GM23338 (cell line): ENCODE measurements around the gene C16orf90. TPM values are rescaled to one million over a fixed set of nuclear protein-coding genes. Genes with fewer than 3 reads are reported as not detected.

Experiments
- ATAC-seq: fragments of 200-7000 bp; cut with Tn5 transposase; 3 replicates; pipeline ENCODE4 v1.9.1; 2020
- DNase-seq: peaks from one replicate; pipeline ENCODE4 v3.0.0-alpha.2; 2015; ENCODE audit warnings: low spot score
- H2AFZ ChIP-seq: fragments of 200-600 bp; sonication (generic); 2 replicates; pipeline ENCODE4 v1.8.0; 2016; ENCODE audit warnings: antibody characterized with exemption, mild to moderate bottlenecking, moderate library complexity
- H3F3A ChIP-seq: fragments of 200-600 bp; sonication (generic); replicated peaks from 2 replicates; pipeline ENCODE4 v1.8.0; 2017; ENCODE audit warnings: antibody characterized with exemption, mixed run types, low read depth
- H3K27ac ChIP-seq: fragments of 200-600 bp; sonication (generic); 2 replicates; pipeline ENCODE4 v1.6.1; 2016; ENCODE audit warnings: low read depth
- H3K27me3 ChIP-seq: fragments of 200-600 bp; sonication (generic); 2 replicates; pipeline ENCODE4 v1.8.0; 2016; ENCODE audit warnings: mild to moderate bottlenecking, mixed run types, moderate library complexity; ENCODE audit not compliant: insufficient read depth
- H3K36me3 ChIP-seq: fragments of 200-600 bp; sonication (generic); 2 replicates; pipeline ENCODE4 v1.8.0; 2016; ENCODE audit warnings: mild to moderate bottlenecking; ENCODE audit not compliant: insufficient read depth
- H3K4me1 ChIP-seq: fragments of 200-600 bp; sonication (generic); 2 replicates; pipeline ENCODE4 v1.8.0; 2016; ENCODE audit warnings: mild to moderate bottlenecking, moderate library complexity; ENCODE audit not compliant: insufficient read depth
- H3K4me2 ChIP-seq: fragments of 200-600 bp; sonication (generic); 2 replicates; pipeline ENCODE4 v1.7.1; 2017; ENCODE audit warnings: mixed run types
- H3K4me3 ChIP-seq: fragments of 200-600 bp; sonication (generic); 2 replicates; pipeline ENCODE4 v1.6.1; 2016; ENCODE audit warnings: mixed run types
- H3K79me2 ChIP-seq: fragments of 200-600 bp; sonication (generic); replicated peaks from 2 replicates; pipeline ENCODE4 v1.8.0; 2017; ENCODE audit warnings: mild to moderate bottlenecking; ENCODE audit not compliant: insufficient read depth
- H3K9me2 ChIP-seq: fragments of 200-600 bp; sonication (generic); 2 replicates; pipeline ENCODE4 v1.8.0; 2017; ENCODE audit not compliant: insufficient read depth
- H4K20me1 ChIP-seq: fragments of 200-600 bp; sonication (generic); replicated peaks from 2 replicates; pipeline ENCODE4 v1.8.0; 2017; ENCODE audit warnings: mild to moderate bottlenecking; ENCODE audit not compliant: insufficient read depth
- H3K27ac Mint-ChIP-seq: 2 replicates; pipeline ENCODE4 v1.8.0; 2020; ENCODE audit warnings: inconsistent platforms, mild to moderate bottlenecking, moderate library complexity, mixed read lengths
- H3K27me3 Mint-ChIP-seq: 3 replicates; pipeline ENCODE4 v1.8.0; 2022; ENCODE audit warnings: low read depth, mild to moderate bottlenecking, moderate library complexity, mixed read lengths, inconsistent platforms; ENCODE audit not compliant: insufficient read depth, poor library complexity
- H3K36me3 Mint-ChIP-seq: 3 replicates; pipeline ENCODE4 v1.8.0; 2021; ENCODE audit warnings: low read depth, mild to moderate bottlenecking, inconsistent platforms, moderate library complexity, mixed read lengths
- H3K4me1 Mint-ChIP-seq: 3 replicates; pipeline ENCODE4 v1.8.0; 2020; ENCODE audit warnings: mild to moderate bottlenecking, inconsistent platforms, mixed read lengths
- H3K4me3 Mint-ChIP-seq: 3 replicates; pipeline ENCODE4 v1.8.0; 2021; ENCODE audit warnings: moderate library complexity, mild to moderate bottlenecking, inconsistent platforms, mixed read lengths
- H3K9me3 Mint-ChIP-seq: 3 replicates; pipeline ENCODE4 v1.8.0; 2020; ENCODE audit warnings: moderate library complexity, mild to moderate bottlenecking, inconsistent platforms, mixed read lengths
- CREB1 ChIP-seq: fragments of 250-450 bp; sonication (Bioruptor Pico); IDR thresholded peaks from 2 replicates; pipeline ENCODE4 v1.5.0; 2020; ENCODE audit warnings: low read depth, mild to moderate bottlenecking, moderate library complexity
- CTCF ChIP-seq, 2 experiments: fragments of 200-600 bp in 1 of 2; sonication (generic) in 1 of 2; conservative IDR thresholded peaks; 2 replicates each; pipeline versions ENCODE4 v1.5.1 to v1.6.1; 2016 to 2017; ENCODE audit warnings: antibody characterized with exemption in 2 of 2, low read depth in 2 of 2, mild to moderate bottlenecking in 2 of 2, moderate library complexity in 1 of 2
- ETS1 ChIP-seq: IDR thresholded peaks from 2 replicates; pipeline ENCODE4 v1.6.1; 2016; ENCODE audit warnings: antibody characterized with exemption
- EZH2 ChIP-seq: fragments of 200-600 bp; sonication (generic); IDR thresholded peaks from one replicate; pipeline ENCODE4 v1.8.0; 2017; ENCODE audit warnings: antibody characterized with exemption, mild to moderate bottlenecking, low read depth; ENCODE audit not compliant: unreplicated experiment
- EZH2phosphoT487 ChIP-seq: fragments of 200-600 bp; sonication (generic); IDR thresholded peaks from one replicate; pipeline ENCODE4 v1.8.1; 2018; ENCODE audit warnings: antibody characterized with exemption; ENCODE audit not compliant: unreplicated experiment
- JUNB ChIP-seq: IDR thresholded peaks from one replicate; pipeline ENCODE4 v1.6.1; 2016; ENCODE audit warnings: antibody characterized with exemption; ENCODE audit not compliant: unreplicated experiment
- NANOG ChIP-seq: IDR thresholded peaks from 2 replicates; pipeline ENCODE4 v1.6.1; 2016; ENCODE audit warnings: antibody characterized with exemption, borderline replicate concordance
- POLR2AphosphoS5 ChIP-seq: IDR thresholded peaks from 2 replicates; pipeline ENCODE4 v1.6.1; 2016; ENCODE audit warnings: antibody characterized with exemption, low read depth
- REST ChIP-seq: IDR thresholded peaks from one replicate; pipeline ENCODE4 v1.6.1; 2018; ENCODE audit warnings: antibody characterized with exemption; ENCODE audit not compliant: unreplicated experiment
- STAT1 ChIP-seq: IDR thresholded peaks from one replicate; pipeline ENCODE4 v1.6.1; 2016; ENCODE audit warnings: antibody characterized with exemption; ENCODE audit not compliant: unreplicated experiment
- ZNF114 ChIP-seq: fragments of 250-450 bp; sonication (Bioruptor Pico); IDR thresholded peaks from 2 replicates; pipeline ENCODE4 v1.5.0; 2020; ENCODE audit warnings: mild to moderate bottlenecking, moderate library complexity
- ZNF331 ChIP-seq: fragments of 250-450 bp; sonication (Bioruptor Pico); IDR thresholded peaks from 2 replicates; pipeline ENCODE4 v1.5.0; 2020; ENCODE audit warnings: low read depth, mild to moderate bottlenecking, moderate library complexity
- ZNF462 ChIP-seq: fragments of 250-450 bp; sonication (Bioruptor Pico); IDR thresholded peaks from 2 replicates; pipeline ENCODE4 v1.5.0; 2020; ENCODE audit warnings: mild to moderate bottlenecking, moderate library complexity
- polyA plus RNA-seq: library from polyadenylated mRNA; unstranded; fragments of >200 nt; fragmentation: Nextera tagmentation; extraction: Ambion mirVana; gene quantifications from 2 replicates; pipeline ENCODE4 v1.2.1, GENCODE V29; 2016
- total RNA-seq: library from RNA; depleted of rRNA; stranded (reverse); fragments of >200 nt; shearing (Covaris generic); gene quantifications from 2 replicates; pipeline ENCODE4 v1.2.3, GENCODE V29; 2014

Gene C16orf90
- total and polyA plus RNA-seq, 2 experiments from 2014 or later: not detected

GRCh38 chr16:3518986-3519348 lies 23.7 kb upstream of the C16orf90 start:
- ATAC-seq (no peak), DNase-seq (no peak)
- no peak overlapping the region for H3K4me3 Mint-ChIP-seq
- no peaks in the 10 kb centered on the region for H3K4me1 ChIP-seq
- H3K4me1 Mint-ChIP-seq: no peaks in the 10 kb centered on the region
- no peak overlapping the region for H3K4me3 ChIP-seq
- peaks cover 10% of the 10 kb centered on the region; the same call in 1 of the 2 replicates for H3K36me3 ChIP-seq
- no peak overlapping the region for H2AFZ ChIP-seq
- no peaks in the 10 kb centered on the region for H3K79me2 ChIP-seq
- peaks cover 34% of the 10 kb centered on the region for H3K36me3 Mint-ChIP-seq
- H3F3A ChIP-seq: no peaks in the 10 kb centered on the region
- no peaks in the 10 kb centered on the region for H3K9me3 Mint-ChIP-seq
- no peak overlapping the region for H3K27ac Mint-ChIP-seq
- peaks cover 6% of the 10 kb centered on the region for H3K27me3 Mint-ChIP-seq
- no peak overlapping the region for H3K27ac ChIP-seq
- TF ChIP-seq ZNF462 (CRISPR knock-in tag) (no peak), ETS1 (no peak), EZH2phosphoT487 (no peak), JUNB (no peak), NANOG (no peak), POLR2AphosphoS5 (no peak), ZNF331 (CRISPR knock-in tag) (no peak), CTCF (conservative IDR thresholded peaks at IDR 0.05; ENCODE audit: low read depth in 2 of 2) (no peak), EZH2 (no peak), STAT1 (no peak), REST (no peak), CREB1 (no peak), ZNF114 (CRISPR knock-in tag) (no peak)
- peaks cover 8% of the 10 kb centered on the region; the same call in 1 of the 2 replicates for H4K20me1 ChIP-seq
- no peaks in the 10 kb centered on the region for H3K9me2 ChIP-seq
- no peak overlapping the region for H3K4me2 ChIP-seq
- H3K27me3 ChIP-seq: no peaks in the 10 kb centered on the region
